Spleen (tissue), 11 donors: ENCODE data around the gene TPCN2. TPM values are rescaled to one million over a fixed set of nuclear protein-coding genes. Genes with fewer than 3 reads are reported as not detected.
A peak's percentile ranks its signal among the peaks of the same experiment; 100 is the strongest.

Experiments used
- DNase-seq: peaks from one replicate; pipeline ENCODE4 v3.0.0-alpha.2; 2020
- H3K27ac ChIP-seq, 8 donors: fragments of 200-600 bp; sonication (generic) in 7 of 8; 1 replicate in 4 of 8; 2 replicates in 4 of 8; pipeline versions ENCODE4 v1.5.0 to v1.8.0; 2016 to 2021; ENCODE audit warnings: inconsistent platforms in 4 of 8, mild to moderate bottlenecking in 4 of 8, moderate library complexity in 1 of 8
- H3K27me3 ChIP-seq, 7 donors: fragments of 200-600 bp; sonication (generic) in 6 of 7; replicated peaks in 1 of 7; 1 replicate in 4 of 7; 2 replicates in 3 of 7; pipeline versions ENCODE4 v1.5.0 to v1.8.0; 2016 to 2021; ENCODE audit warnings: inconsistent platforms in 3 of 7, mild to moderate bottlenecking in 1 of 7
- H3K36me3 ChIP-seq, 6 donors: fragments of 200-600 bp; sonication (generic) in 5 of 6; 1 replicate in 4 of 6; 2 replicates in 2 of 6; pipeline versions ENCODE4 v1.5.0 to v1.8.0; 2016 to 2021; ENCODE audit warnings: inconsistent platforms in 2 of 6
- H3K4me1 ChIP-seq, 6 donors: fragments of 200-600 bp; sonication (generic) in 5 of 6; 1 replicate in 3 of 6; 2 replicates in 3 of 6; pipeline versions ENCODE4 v1.5.0 to v1.8.0; 2016 to 2021; ENCODE audit warnings: inconsistent platforms in 3 of 6
- H3K4me3 ChIP-seq, 8 donors: fragments of 200-600 bp; sonication (generic) in 7 of 8; 1 replicate in 4 of 8; 2 replicates in 4 of 8; pipeline versions ENCODE4 v1.5.0 to v1.8.0; 2016 to 2021; ENCODE audit warnings: inconsistent platforms in 4 of 8, mild to moderate bottlenecking in 4 of 8, moderate library complexity in 2 of 8
- H3K9me3 ChIP-seq, 8 donors: fragments of 200-600 bp; sonication (generic) in 7 of 8; 1 replicate in 4 of 8; 2 replicates in 4 of 8; pipeline versions ENCODE4 v1.5.0 to v1.8.0; 2016 to 2021; ENCODE audit warnings: inconsistent platforms in 4 of 8
- POLR2A ChIP-seq, 3 donors: fragments of 450-650 bp; IDR thresholded peaks; one replicate each; pipeline ENCODE4 v1.5.1; 2017; ENCODE audit warnings: antibody characterized with exemption in 3 of 3, mild to moderate bottlenecking in 1 of 3
- POLR2AphosphoS5 ChIP-seq, 3 donors: sonication (generic); formaldehyde crosslinking; IDR thresholded peaks; one replicate each; pipeline ENCODE4 v1.5.1; 2017; ENCODE audit warnings: antibody characterized with exemption in 3 of 3
- WGBS, 5 donors: extraction: QIAGEN DNeasy Blood & Tissue Kit in 3 of 5; methylation state at CpG; one replicate each; pipeline versions ENCODE4 v1.1.5 to v1.1.7; 2013 to 2018; 5-methylcytosine and 5-hydroxymethylcytosine counted together
- intact Hi-C: fragments of 100-400 bp; cut with DNase I; formaldehyde crosslinking; loops from one replicate; pipeline ENCODE4 v1.15.0; 2023; ENCODE audit warnings: low total_unique reads
- polyA plus RNA-seq, 3 donors: library from polyadenylated mRNA; stranded (reverse); fragments of 200-250 nt; gene quantifications; one replicate each; pipeline ENCODE4 v1.2.1, GENCODE V29; 2013
- total RNA-seq, 7 donors: library from RNA; depleted of rRNA in 3 of 7; stranded (reverse); fragments of >200 nt in 3 of 7; fragmentation: NEBNext Ultra II Directional in 4 of 7; extraction: Animal tissue kit (Norgen Biotek cat#: 25700) in 4 of 7; gene quantifications; one replicate each; pipeline versions ENCODE4 v1.1.0 to v1.2.1, GENCODE V29; 2016 to 2021
- TF ChIP-seq, protein P1 (sequence below), 11 experiments: fragments of 200-600 bp in 7 of 11; fragments of 450-650 bp in 4 of 11; sonication (generic) in 4 of 11; IDR thresholded peaks in 8 of 11; conservative IDR thresholded peaks in 3 of 11; 1 replicate in 7 of 11; 2 replicates in 4 of 11; pipeline versions ENCODE4 v1.4.0 to v1.8.0; 2016 to 2021; ENCODE audit warnings: antibody characterized with exemption in 11 of 11, inconsistent platforms in 4 of 11, mild to moderate bottlenecking in 1 of 11
- donor health status: healthy with polysubstance abuse.
- donor health status: DM: no; HTN: no; CAD: no; lungs with moderate emphysema.
- donor health status: DM: no; HTN: no; CAD: no.
- donor health status: Bipolar disorder and iron deficiency.
- donor health status: healthy.
- donor health status: DM: no; HTN: no; CAD: no.
- donor health status: DM: yes; HTN: yes; CAD: no.

The TPCN2 gene
- total and polyA plus RNA-seq, 10 donors = 3.6 to 30.4 (median 24.1) TPM

DNA sequence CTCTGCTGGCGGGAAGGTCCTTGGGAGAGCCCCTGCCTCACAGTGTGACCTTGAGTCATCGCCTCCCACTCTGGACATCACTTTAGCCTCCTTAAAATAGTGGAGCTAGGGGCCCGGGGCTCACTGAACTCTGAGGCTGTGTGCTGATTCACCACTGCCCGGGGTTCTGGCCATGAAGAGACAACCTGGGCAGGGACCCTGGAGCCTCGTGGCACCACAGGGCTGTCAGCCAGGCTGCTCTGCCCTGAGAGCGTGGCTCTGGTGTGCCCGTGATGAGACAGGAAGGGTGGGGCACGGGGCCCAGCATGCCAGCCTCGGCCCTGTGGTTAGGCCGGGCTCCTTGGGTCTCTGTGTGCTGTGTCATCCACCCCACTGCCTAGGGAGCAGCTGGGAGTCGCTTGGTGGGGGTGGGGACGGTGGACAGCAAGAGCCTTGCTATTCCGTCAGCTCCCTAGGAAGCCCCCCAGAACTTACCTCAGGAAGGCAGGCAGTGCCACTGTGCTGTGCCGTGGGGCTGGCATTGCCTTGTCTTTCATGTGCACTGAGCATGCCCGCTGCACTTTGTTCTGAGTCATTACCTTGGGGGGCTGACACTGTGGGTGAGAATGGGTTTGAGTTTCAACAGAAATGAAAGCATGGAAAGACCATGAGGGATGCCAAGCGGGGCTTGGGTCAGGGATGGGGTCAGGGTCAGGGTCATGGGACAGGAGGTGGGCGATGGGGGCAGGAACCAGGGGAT lies 31.7 kb downstream of the TPCN2 start:
- H3K9me3 ChIP-seq = no peaks in the 10 kb centered on the region
- TF ChIP-seq POLR2AphosphoS5 (IDR thresholded peaks at IDR 0.05) (peak in 2 of 3 donors; percentile 28 to 54), POLR2A (IDR thresholded peaks at IDR 0.05) (no peak)
- TF ChIP-seq, protein P1, sequence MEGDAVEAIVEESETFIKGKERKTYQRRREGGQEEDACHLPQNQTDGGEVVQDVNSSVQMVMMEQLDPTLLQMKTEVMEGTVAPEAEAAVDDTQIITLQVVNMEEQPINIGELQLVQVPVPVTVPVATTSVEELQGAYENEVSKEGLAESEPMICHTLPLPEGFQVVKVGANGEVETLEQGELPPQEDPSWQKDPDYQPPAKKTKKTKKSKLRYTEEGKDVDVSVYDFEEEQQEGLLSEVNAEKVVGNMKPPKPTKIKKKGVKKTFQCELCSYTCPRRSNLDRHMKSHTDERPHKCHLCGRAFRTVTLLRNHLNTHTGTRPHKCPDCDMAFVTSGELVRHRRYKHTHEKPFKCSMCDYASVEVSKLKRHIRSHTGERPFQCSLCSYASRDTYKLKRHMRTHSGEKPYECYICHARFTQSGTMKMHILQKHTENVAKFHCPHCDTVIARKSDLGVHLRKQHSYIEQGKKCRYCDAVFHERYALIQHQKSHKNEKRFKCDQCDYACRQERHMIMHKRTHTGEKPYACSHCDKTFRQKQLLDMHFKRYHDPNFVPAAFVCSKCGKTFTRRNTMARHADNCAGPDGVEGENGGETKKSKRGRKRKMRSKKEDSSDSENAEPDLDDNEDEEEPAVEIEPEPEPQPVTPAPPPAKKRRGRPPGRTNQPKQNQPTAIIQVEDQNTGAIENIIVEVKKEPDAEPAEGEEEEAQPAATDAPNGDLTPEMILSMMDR (IDR thresholded peaks at IDR 0.05 in 8 of 11, conservative IDR thresholded peaks at IDR 0.05 in 3 of 11) = no peak
- H3K4me1 ChIP-seq = peaks cover 0 to 28% (median 12%) of the 10 kb centered on the region in 6 donors
- H3K4me3 ChIP-seq = no peak overlapping the region
- peak overlapping the region in 3 of 8 donors; percentile 36 to 51 (median 46) for H3K27ac ChIP-seq
- peaks cover 0 to 90% (median 43%) of the 10 kb centered on the region in 6 donors for H3K36me3 ChIP-seq
- 34 to 70% (median 51%) methylated on average over 6 to 17 of the region's 17 CpGs for WGBS, 5 donors
- no peak for DNase-seq
- intact Hi-C loops = no loop called here
- H3K27me3 ChIP-seq = no peaks in the 10 kb centered on the region

DNA sequence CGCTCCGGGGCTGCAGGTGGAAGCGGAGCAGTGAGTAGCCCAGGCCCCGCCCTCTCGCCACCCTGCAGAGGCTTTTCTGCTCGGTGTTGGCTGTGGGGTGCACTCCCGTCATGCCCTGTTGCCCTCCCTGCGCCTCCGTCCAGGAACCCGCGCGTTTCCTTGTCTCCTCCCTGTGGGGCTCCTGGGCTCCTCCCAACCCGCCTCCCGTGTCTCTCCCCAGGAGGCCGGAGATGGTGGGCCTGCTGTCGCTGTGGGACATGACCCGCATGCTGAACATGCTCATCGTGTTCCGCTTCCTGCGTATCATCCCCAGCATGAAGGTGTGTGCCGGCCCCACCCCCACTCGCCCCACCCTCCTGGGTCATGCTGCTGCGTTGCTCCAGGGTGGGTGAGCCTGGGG lies 32.4 kb downstream of the TPCN2 start:
- peaks cover 0 to 90% (median 49%) of the 10 kb centered on the region in 6 donors for H3K36me3 ChIP-seq
- no peak overlapping the region for H3K4me3 ChIP-seq
- H3K4me1 ChIP-seq = peaks cover 0 to 25% (median 12%) of the 10 kb centered on the region in 6 donors
- H3K9me3 ChIP-seq = no peaks in the 10 kb centered on the region
- TF ChIP-seq POLR2AphosphoS5 (IDR thresholded peaks at IDR 0.05) (peak in 1 of 3 donors; percentile 18), POLR2A (IDR thresholded peaks at IDR 0.05) (no peak)
- no peak overlapping the region for H3K27ac ChIP-seq
- DNase-seq = no peak
- no peaks in the 10 kb centered on the region for H3K27me3 ChIP-seq
- WGBS, 5 donors = 93 to 97% (median 95%) methylated on average over 22 to 23 of the region's 23 CpGs
- intact Hi-C loops = no loop called here

DNA sequence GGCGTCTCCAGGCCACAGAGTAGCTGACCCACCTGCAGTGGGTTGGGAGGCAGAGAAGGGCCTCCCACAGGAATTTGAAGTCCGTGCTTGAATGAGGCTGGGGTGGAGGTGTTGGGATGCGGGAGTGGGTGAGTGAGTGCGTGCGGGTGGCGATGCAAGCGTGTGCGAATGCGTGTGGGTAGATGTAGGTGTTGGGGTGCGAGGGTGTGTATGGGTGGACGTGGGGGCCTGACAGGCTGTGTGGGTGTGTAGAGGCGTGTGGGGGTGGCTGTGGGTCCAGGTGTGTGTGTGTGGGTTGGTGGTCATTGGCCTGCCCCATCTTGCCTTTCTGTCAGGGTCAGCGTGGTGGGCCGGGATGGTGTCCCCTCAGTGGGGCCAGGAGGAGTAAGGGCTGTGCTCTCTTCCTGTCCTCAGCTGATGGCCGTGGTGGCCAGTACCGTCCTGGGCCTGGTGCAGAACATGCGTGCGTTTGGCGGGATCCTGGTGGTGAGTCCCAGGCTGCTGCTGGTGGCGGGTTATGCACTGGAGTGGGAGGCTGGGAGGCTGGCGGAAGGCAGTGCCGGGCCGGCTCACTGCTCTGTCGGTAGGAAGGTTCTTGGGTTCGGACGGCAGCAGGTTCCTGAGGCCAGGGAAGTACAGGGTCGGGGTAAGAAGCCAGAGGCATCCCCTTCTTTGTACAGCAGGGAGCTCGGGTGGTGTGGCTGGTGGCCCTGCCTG lies 35.0 kb downstream of the TPCN2 start:
- intact Hi-C loops = no loop called here
- TF ChIP-seq POLR2AphosphoS5 (IDR thresholded peaks at IDR 0.05) = peak in 1 of 3 donors; percentile 12
- TF ChIP-seq, protein P1 (IDR thresholded peaks at IDR 0.05 in 8 of 11, conservative IDR thresholded peaks at IDR 0.05 in 3 of 11) = no peak
- Histone ChIP-seq H3K27ac (no peak overlapping the region), H3K27me3 (no peaks in the 10 kb centered on the region), H3K4me3 (no peak overlapping the region), H3K36me3 (peaks cover 0 to 98% (median 51%) of the 10 kb centered on the region in 6 donors), H3K9me3 (no peaks in the 10 kb centered on the region), H3K4me1 (peaks cover 0 to 29% (median 12%) of the 10 kb centered on the region in 6 donors)
- DNase-seq = no peak
- WGBS, 5 donors = 86 to 95% (median 89%) methylated on average over 28 of the region's 28 CpGs

DNA sequence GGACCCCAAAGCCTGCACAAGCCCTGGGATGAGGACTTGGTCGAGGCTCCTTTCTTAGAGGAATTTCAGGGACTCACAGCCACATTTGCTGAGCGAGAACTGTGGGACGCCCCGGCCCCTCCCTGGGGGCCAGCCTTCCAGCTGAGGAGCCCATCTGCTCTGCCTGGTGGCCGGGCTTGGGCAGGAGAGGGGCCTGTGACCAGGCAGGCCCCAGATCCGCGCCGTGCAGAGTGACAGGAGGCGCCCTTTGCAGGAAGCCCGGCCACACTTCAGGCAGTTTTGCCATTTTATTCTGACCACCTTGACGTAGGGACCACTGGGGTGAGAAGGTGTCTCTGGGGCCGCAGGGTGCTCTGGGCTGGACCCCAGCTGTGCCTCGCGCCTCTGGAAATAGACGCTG lies 35.6 kb downstream of the TPCN2 start:
- WGBS, 5 donors = 86 to 94% (median 90%) methylated on average over 14 to 15 of the region's 15 CpGs
- no peaks in the 10 kb centered on the region for H3K27me3 ChIP-seq
- intact Hi-C loops = no loop called here
- H3K4me3 ChIP-seq = no peak overlapping the region
- no peaks in the 10 kb centered on the region for H3K9me3 ChIP-seq
- peaks cover 0 to 98% (median 44%) of the 10 kb centered on the region in 6 donors for H3K36me3 ChIP-seq
- TF ChIP-seq POLR2A (IDR thresholded peaks at IDR 0.05) = no peak
- TF ChIP-seq, protein P1 (IDR thresholded peaks at IDR 0.05 in 8 of 11, conservative IDR thresholded peaks at IDR 0.05 in 3 of 11) = no peak
- H3K27ac ChIP-seq = no peak overlapping the region
- no peak for DNase-seq
- peaks cover 0 to 23% (median 12%) of the 10 kb centered on the region in 6 donors for H3K4me1 ChIP-seq
